Natural killer cell treated with Interleukin-12 subunit alpha and Interleukin-12 subunit beta and Interleukin-15 and Interleukin-18, amount 100 ng/mL, for 72 hours (primary cell): Measurements from ENCODE around the gene MARVELD1. TPM values are rescaled to one million over a fixed set of nuclear protein-coding genes. Genes with fewer than 3 reads are reported as not detected.

Experiments
- ATAC-seq, 2 donors: fragments of 150-1000 bp; cut with Tn5 transposase in 1 of 2; sonication (Bioruptor Pico), chemical (Tn5 transposase) in 1 of 2; 2 replicates each; pipeline ENCODE4 v1.10.0; 2021
- DNase-seq: peaks from one replicate; pipeline ENCODE4 v3.0.0; 2022; ENCODE audit warnings: low spot score
- H3K27ac Mint-ChIP-seq, 2 donors: 1 replicate in 1 of 2; 2 replicates in 1 of 2; pipeline ENCODE4 v1.8.0; 2022; ENCODE audit warnings: mixed read lengths in 2 of 2, mild to moderate bottlenecking in 1 of 2, moderate library complexity in 1 of 2
- H3K27me3 Mint-ChIP-seq, 2 donors: 1 replicate in 1 of 2; 2 replicates in 1 of 2; pipeline ENCODE4 v1.8.0; 2022; ENCODE audit warnings: mixed read lengths in 2 of 2
- H3K36me3 Mint-ChIP-seq: one replicate; pipeline ENCODE4 v1.8.0; 2022; ENCODE audit warnings: mixed read lengths
- H3K4me1 Mint-ChIP-seq, 2 donors: 1 replicate in 1 of 2; 2 replicates in 1 of 2; pipeline ENCODE4 v1.8.0; 2022; ENCODE audit warnings: low read depth in 2 of 2, mixed read lengths in 2 of 2, mild to moderate bottlenecking in 1 of 2
- H3K4me3 Mint-ChIP-seq: one replicate; pipeline ENCODE4 v1.8.0; 2022; ENCODE audit warnings: mixed read lengths
- H3K9me3 Mint-ChIP-seq: 2 replicates; pipeline ENCODE4 v1.8.0; 2022; ENCODE audit warnings: mixed read lengths
- total RNA-seq, 2 donors: library from RNA; stranded (reverse); gene quantifications; one replicate each; pipeline ENCODE4 v1.2.3, GENCODE V29; 2022

Gene MARVELD1
- total RNA-seq, 2 donors from 2014 or later: 0.75 TPM; not detected in 1

DNA sequence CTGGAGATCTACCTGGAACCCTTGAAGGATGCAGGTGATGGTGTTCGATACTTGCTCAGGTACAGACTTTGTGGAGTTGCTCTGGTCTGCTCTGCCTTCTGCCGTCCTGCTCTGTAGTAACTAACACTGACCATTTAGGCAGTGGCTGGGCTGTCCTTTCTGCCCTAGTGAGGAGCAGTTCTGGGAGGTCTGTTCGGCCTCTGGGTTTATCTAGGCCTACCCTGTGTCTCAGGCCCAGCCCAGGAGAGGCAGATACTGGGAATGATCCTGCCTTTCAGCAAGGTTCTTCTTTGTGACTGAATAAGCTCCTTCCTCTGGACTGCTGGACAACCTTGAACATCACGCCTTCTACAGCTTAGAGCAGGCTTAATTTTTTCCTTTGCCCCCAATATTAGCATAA is 25.1 kb downstream of the MARVELD1 start:
- peak overlapping the region; percentile 91 to 96 for H3K27ac Mint-ChIP-seq
- ATAC-seq (no peak), DNase-seq (peak; percentile 28)
- H3K4me3 Mint-ChIP-seq: peak overlapping the region; percentile 98
- H3K4me1 Mint-ChIP-seq: peaks cover 51 to 52% of the 10 kb centered on the region in 2 donors
- H3K27me3 Mint-ChIP-seq: no peaks in the 10 kb centered on the region
- peaks cover 4% of the 10 kb centered on the region for H3K9me3 Mint-ChIP-seq
- H3K36me3 Mint-ChIP-seq: peaks cover 27% of the 10 kb centered on the region

DNA sequence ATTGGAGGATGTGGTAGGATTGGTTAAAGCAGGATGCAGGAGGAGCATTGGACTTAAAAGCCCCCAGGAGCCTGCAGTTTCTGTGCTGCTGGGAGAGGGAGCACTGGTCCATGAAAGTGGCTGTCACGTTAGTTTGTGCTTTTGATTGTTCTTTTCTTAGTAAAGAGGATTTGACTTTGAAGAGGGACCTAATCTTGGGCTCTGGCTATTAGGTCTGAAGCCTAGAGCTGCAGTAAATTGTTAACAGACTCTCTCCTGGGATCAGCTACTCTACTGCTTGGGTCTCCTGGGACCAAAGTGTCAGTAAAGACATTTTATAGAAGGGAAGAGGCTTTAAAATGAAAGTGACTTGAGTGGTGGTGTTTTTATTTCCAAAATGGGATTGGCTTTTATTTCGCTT is 27.1 kb downstream of the MARVELD1 start:
- Mint-ChIP-seq H3K4me3 (no peak overlapping the region), H3K27ac (no peak overlapping the region), H3K36me3 (peaks cover 37% of the 10 kb centered on the region), H3K27me3 (no peaks in the 10 kb centered on the region), H3K4me1 (peaks cover 59 to 61% of the 10 kb centered on the region in 2 donors), H3K9me3 (peaks cover 2% of the 10 kb centered on the region)
- DNase-seq: no peak
- ATAC-seq: no peak

DNA sequence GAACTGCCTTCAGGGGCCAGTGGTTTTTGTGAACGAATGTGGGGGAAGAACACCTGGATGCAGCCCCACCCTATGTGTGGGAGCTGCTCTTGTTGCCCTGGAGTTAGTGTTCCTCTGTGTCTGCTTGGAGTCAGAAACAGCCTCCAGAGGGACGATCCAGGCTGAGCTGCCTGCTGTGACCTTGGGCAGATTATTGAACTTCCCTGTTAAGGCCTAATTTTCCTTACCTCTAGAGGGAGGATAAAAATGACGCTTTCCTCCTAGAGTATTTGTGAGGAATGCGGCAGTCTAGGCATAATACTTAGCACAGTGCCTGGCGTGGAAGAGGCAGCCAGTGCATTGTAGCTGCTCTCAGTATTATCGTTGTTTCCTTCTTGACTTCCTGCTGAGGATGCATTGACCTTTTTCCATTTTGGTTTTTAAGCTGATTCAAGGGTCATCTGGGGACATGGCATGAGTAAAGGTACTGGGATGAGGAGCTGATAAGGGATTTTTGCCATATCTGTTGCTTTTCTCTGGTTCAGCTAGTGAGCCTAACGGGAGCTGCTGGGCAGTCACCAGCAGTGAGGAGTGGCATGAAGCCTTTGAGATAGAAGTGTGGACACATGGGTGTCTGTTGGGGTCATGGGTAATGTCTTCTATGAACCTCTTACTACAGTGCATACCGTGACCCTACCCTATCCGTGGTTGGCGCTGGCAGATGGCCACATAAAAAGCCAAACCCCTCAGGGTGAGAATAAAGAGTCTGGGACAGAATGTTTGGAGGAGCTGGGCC is 29.8 kb downstream of the MARVELD1 start:
- peak overlapping the region in 1 of 2 donors; percentile 44 for H3K27ac Mint-ChIP-seq
- no peak overlapping the region for H3K4me3 Mint-ChIP-seq
- H3K4me1 Mint-ChIP-seq: peaks cover 41 to 43% of the 10 kb centered on the region in 2 donors
- peaks cover 35% of the 10 kb centered on the region for H3K36me3 Mint-ChIP-seq
- DNase-seq (peak; percentile 8), ATAC-seq (no peak)
- no peaks in the 10 kb centered on the region for H3K9me3 Mint-ChIP-seq
- H3K27me3 Mint-ChIP-seq: no peaks in the 10 kb centered on the region

DNA sequence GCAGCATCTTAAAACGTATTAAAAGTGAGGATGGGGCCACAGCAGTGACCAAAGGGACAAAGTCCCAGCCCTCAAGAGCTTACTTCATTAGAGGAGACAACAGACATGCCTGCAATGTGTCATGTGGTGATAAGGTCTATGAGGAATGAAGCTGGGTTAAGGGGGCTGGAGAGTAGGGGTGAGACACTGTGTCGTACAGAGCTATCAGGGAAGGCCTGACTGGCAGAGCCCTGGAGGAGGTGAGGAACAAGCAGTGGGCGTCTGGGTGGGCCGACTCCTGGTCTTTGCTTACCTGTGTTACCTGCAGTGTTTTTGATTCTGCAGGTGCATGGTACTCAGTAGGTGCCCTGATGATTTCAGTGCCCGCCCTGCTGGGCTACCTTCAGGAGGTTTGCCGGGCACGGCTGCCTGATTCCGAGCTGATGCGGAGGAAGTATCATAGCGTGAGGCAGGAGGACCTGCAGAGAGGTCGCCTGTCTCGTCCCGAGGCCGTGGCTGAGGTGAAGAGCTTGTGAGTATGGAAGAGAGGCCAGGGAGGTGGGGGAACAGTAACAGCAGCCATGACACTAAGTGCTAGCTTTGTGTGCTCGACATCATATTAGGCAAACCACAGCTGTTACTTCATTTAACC is 31.0 kb downstream of the MARVELD1 start:
- no peaks in the 10 kb centered on the region for H3K9me3 Mint-ChIP-seq
- peaks cover 32% of the 10 kb centered on the region for H3K36me3 Mint-ChIP-seq
- peaks cover 34 to 38% of the 10 kb centered on the region in 2 donors for H3K4me1 Mint-ChIP-seq
- peak overlapping the region in 1 of 2 donors; percentile 44 for H3K27ac Mint-ChIP-seq
- DNase-seq (peak; percentile 49), ATAC-seq (no peak)
- no peak overlapping the region for H3K4me3 Mint-ChIP-seq
- H3K27me3 Mint-ChIP-seq: no peaks in the 10 kb centered on the region

DNA sequence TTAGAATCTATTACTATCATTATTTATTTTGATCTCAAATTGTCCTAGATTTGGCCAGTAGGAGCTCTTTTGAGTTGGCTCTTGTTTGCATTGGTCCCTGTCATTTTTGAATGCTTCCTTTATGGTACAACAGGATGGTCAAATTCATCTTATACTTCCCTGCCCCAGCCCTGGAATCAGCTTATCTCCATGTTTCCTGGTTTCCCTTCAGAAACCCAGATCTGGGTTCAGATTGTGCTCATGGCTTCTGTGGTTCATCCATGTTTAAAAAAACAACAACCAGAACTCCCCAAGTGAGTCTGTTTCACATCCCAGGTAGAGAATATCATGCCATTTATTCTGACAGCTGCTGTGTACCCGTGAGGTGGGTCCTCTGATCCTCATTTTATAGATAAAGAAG is 34.0 kb downstream of the MARVELD1 start:
- Mint-ChIP-seq H3K27ac (no peak overlapping the region), H3K9me3 (no peaks in the 10 kb centered on the region), H3K27me3 (no peaks in the 10 kb centered on the region), H3K4me1 (peaks cover 19 to 22% of the 10 kb centered on the region in 2 donors), H3K36me3 (peaks cover 30% of the 10 kb centered on the region), H3K4me3 (no peak overlapping the region)
- DNase-seq (no peak), ATAC-seq (no peak)

DNA sequence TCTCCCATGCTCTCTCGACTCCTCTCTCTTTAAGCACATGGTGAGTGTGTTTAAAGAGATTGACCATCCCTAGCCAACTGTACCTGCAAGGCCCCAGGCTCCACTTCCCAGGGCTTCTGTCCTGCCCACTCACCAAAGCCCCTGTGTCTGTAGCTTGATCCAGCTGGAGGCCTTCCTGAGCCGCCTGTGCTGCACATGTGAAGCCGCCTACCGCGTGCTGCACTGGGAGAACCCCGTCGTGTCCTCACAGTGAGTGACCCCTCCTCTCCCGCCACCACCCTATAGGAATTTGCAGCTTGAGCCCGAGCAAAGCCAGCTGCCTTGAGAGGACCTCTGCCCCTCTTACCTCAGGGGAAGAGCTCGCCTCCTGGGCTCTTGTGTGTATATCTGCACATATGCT is 34.6 kb downstream of the MARVELD1 start:
- Mint-ChIP-seq H3K4me1 (peaks cover 18 to 19% of the 10 kb centered on the region in 2 donors), H3K27ac (no peak overlapping the region), H3K36me3 (peaks cover 30% of the 10 kb centered on the region), H3K4me3 (no peak overlapping the region), H3K9me3 (no peaks in the 10 kb centered on the region), H3K27me3 (no peaks in the 10 kb centered on the region)
- ATAC-seq: no peak
- DNase-seq: no peak

DNA sequence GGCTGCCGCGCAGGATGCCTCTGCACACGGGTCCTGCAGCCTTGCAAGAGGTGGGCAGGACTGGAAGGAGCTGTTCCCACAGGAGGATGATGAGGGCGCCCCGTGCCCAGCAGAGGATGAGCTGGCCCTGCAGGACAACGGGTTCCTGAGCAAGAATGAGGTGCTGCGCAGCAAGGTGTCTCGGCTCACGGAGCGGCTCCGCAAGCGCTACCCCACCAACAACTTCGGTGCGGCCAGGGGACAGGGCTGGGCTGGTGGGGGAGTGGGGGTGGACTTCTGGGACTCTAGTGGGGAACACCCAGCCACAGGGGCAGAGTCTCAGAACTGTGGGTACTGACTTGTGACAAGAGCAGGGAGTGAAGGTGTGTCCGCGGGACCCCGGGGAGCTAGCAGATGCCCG is 39.4 kb downstream of the MARVELD1 start:
- ATAC-seq: no peak
- peaks cover 17% of the 10 kb centered on the region for H3K36me3 Mint-ChIP-seq
- no peaks in the 10 kb centered on the region for H3K9me3 Mint-ChIP-seq
- H3K27me3 Mint-ChIP-seq: no peaks in the 10 kb centered on the region
- peak; percentile 55 for DNase-seq
- H3K4me3 Mint-ChIP-seq: no peak overlapping the region
- peaks cover 0 to 4% of the 10 kb centered on the region in 2 donors for H3K4me1 Mint-ChIP-seq
- no peak overlapping the region for H3K27ac Mint-ChIP-seq

DNA sequence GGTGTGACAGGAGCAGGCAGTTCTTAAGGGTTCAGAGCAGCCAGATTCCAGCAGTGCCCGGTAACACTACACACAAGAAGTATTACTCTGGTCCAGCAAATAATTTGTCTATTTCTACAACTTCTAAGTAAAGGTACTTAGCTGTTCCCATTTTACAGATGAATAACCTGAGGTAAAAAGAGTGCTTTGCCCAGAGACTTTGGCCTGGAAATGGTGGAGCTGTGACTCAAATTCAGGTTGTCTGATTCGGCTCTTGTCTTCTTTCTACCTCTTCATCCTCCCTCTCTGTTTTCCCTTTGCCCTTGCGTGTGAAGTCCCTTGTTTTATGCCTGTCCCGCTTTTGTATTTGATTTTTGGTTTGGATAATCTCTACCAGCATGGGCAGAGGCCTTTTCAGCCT is 41.2 kb downstream of the MARVELD1 start:
- H3K4me3 Mint-ChIP-seq: no peak overlapping the region

DNA sequence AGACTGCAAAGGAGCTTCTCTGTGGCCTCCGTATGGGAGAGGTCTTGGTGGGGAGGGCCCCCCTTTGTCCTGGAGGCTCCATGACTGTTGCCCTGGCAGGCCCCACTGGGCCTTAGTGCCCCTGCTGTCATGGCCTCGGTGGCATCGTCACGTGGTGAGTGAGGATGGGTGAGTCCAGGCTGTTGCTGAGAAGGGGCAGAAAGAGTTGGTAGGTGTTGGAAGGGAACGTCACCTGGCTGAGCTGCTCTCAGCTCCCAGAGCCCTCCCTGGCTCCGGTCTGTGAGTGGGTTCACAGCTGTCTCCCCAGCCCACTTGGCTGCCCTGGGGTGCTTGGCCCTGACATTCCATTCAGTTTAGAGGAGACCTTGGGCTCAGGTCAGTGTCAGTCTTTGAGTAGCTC is 42.2 kb downstream of the MARVELD1 start:
- no peak for ATAC-seq
- H3K4me3 Mint-ChIP-seq: no peak overlapping the region
- H3K27ac Mint-ChIP-seq: no peak overlapping the region
- peaks cover 17% of the 10 kb centered on the region for H3K36me3 Mint-ChIP-seq
- no peaks in the 10 kb centered on the region for H3K9me3 Mint-ChIP-seq
- peaks cover 0 to 4% of the 10 kb centered on the region in 2 donors for H3K4me1 Mint-ChIP-seq
- H3K27me3 Mint-ChIP-seq: no peaks in the 10 kb centered on the region
- peak; percentile 28 for DNase-seq

More for the DNA sequence above, 41.2 kb downstream of the MARVELD1 start:
- Mint-ChIP-seq H3K27ac (no peak overlapping the region), H3K36me3 (peaks cover 17% of the 10 kb centered on the region), H3K9me3 (no peaks in the 10 kb centered on the region), H3K4me1 (peaks cover 0 to 4% of the 10 kb centered on the region in 2 donors), H3K27me3 (no peaks in the 10 kb centered on the region)
- ATAC-seq (no peak), DNase-seq (no peak)

DNA sequence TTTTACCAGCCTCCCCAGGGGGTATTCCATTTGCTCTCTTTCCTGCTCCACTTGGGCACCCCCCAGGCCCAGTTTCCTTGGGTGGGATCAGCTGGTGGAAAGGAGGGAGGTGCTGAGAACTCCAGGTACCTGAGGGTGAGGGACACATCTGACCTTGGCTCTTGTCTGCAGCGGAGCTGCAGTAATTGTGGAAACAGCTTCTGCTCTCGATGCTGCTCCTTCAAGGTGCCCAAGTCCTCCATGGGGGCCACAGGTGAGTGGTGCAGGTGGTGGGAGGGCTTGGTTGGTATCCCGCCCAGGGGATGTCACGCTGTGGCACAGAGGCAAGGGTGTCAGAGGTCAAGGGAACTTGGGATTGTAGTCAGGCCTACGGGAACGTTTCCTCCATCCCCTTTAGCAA is 43.9 kb downstream of the MARVELD1 start:
- H3K27me3 Mint-ChIP-seq: no peaks in the 10 kb centered on the region
- no peak overlapping the region for H3K27ac Mint-ChIP-seq
- DNase-seq (peak; percentile 16), ATAC-seq (no peak)
- peaks cover 7% of the 10 kb centered on the region for H3K36me3 Mint-ChIP-seq
- H3K9me3 Mint-ChIP-seq: no peaks in the 10 kb centered on the region
- H3K4me3 Mint-ChIP-seq: no peak overlapping the region
- H3K4me1 Mint-ChIP-seq: peaks cover 0 to 4% of the 10 kb centered on the region in 2 donors

DNA sequence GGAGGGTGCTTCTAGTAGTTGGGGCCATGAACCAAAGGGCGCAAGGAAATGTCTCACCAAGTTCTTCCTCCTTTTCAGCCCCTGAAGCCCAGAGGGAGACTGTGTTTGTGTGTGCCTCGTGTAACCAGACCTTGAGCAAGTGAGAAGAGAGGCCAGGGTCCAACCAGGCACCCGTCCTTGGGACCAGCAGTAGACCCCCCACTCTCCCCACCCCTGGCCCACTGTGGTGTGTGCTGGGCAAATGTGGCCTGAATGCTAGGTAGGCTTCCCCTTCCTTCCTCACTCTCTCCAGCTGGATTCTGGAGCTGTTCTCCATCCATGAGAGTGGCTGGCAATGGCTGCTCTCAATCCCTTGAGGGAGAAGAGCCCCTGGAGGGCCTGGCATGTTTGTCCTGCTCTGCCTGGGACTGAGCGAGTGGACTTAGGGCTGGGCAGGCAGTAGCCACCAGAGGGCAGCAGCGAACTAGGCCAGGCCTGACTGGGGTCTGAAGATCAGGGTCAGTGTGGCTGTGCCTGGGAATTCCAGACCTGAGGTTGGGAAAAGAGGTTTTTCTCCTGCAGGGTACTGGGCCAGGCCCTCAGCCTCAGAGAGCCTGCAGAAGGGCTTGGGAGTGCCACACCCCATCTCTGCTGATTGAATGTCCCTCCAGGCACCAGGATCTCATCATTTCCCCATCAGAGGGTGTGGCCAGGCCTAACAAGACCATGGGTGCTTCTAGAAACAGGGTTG is 45.8 kb downstream of the MARVELD1 start:
- no peak overlapping the region for H3K27ac Mint-ChIP-seq
- peaks cover 7% of the 10 kb centered on the region for H3K36me3 Mint-ChIP-seq

DNA sequence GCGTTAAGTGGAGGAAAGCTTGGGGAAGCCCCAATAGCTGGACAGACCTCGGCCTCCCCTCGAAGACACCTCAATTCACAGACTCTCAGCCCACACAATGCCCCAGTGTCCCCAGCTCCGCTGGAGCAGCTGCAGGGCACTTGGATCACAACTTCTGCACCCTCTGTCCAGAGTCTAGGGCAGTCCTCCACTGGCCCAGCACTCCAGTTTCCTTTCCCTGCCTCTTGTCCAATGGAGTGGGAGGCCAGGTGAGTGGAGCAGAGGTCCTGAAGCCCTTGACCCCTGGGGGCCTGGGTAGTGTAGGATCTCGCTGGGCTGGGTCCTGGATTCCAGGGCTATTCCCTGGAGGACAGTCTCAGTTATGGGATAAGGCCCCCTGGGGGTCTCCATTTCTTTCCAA is 46.4 kb downstream of the MARVELD1 start:
- peaks cover 0 to 4% of the 10 kb centered on the region in 2 donors for H3K4me1 Mint-ChIP-seq
- no peak overlapping the region for H3K27ac Mint-ChIP-seq
- ATAC-seq (no peak), DNase-seq (peak; percentile 28)
- no peak overlapping the region for H3K4me3 Mint-ChIP-seq
- no peaks in the 10 kb centered on the region for H3K9me3 Mint-ChIP-seq
- no peaks in the 10 kb centered on the region for H3K27me3 Mint-ChIP-seq
- peaks cover 3% of the 10 kb centered on the region for H3K36me3 Mint-ChIP-seq

More for the DNA sequence above, 45.8 kb downstream of the MARVELD1 start:
- Mint-ChIP-seq H3K9me3 (no peaks in the 10 kb centered on the region), H3K4me1 (peaks cover 0 to 4% of the 10 kb centered on the region in 2 donors), H3K27me3 (no peaks in the 10 kb centered on the region), H3K4me3 (no peak overlapping the region)
- ATAC-seq: peak; percentile 56 to 76
- DNase-seq: peak; percentile 62

DNA sequence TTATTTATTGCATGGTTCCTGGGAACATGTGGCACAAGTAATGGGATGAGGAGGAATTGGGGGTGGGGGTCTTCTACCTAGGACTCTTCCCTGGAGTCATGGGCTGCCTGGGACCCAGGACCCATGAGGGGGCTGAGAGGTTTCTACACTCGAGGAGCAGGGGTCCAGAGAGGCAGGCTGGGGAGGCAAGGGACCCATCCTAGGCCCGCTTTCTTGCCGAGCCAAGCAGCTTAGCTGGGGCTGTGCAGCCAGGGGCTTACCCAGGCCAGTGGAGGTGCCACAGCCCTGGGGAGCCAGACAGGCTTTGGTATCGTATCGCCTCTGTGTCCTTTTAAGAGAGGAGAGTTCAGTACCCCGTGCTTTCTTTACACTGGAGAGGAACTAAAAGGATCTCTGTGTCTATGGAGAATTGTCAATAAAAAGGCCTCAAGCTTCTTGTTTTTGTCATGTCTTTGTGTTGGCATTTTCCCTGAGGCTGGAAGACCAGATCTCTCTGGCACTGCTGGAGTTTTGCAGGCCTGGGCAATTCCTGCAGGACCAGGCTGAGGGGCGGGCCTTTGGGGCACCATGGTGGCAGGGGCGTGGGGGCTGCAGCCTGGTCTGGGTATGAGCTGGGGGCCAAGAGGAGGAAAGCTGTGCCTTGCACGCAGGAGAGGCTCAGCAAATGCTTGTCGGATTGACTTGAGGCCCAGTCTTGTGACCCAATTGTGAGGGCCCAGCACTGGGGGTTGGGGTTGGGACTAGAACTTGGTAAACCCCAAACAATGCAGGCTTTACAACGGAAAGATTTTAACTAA is 47.1 kb downstream of the MARVELD1 start:
- no peak overlapping the region for H3K4me3 Mint-ChIP-seq
- H3K27me3 Mint-ChIP-seq: no peaks in the 10 kb centered on the region
- DNase-seq: peak; percentile 46
- H3K4me1 Mint-ChIP-seq: peaks cover 0 to 4% of the 10 kb centered on the region in 2 donors
- ATAC-seq: no peak
- H3K9me3 Mint-ChIP-seq: no peaks in the 10 kb centered on the region
- no peaks in the 10 kb centered on the region for H3K36me3 Mint-ChIP-seq
- no peak overlapping the region for H3K27ac Mint-ChIP-seq
